Panc1 (cell line): ENCODE data around the gene RPS6KA4. TPM values are rescaled to one million over a fixed set of nuclear protein-coding genes. Genes with fewer than 3 reads are reported as not detected.

Experiments used
- ATAC-seq: fragments of 200-7000 bp; cut with Tn5 transposase; 2 replicates; pipeline ENCODE4 v1.9.1; 2020; ENCODE audit warnings: mild to moderate bottlenecking, moderate library complexity
- BruUV-seq: library from RNA; stranded (reverse); fragments of 400-500 nt; replicated peaks from 2 replicates; lab custom pipeline; 2021; lab: Mats Ljungman, UMichigan
- CTCF ChIA-PET: fragments of 300-600 bp; sonication (Branson Sonifier 250); formaldehyde crosslinking; loops from one replicate; lab custom pipeline; 2022; ENCODE audit warnings: antibody characterized with exemption; lab: Charles Lee
- POLR2A ChIA-PET: fragments of 300-600 bp; sonication (Branson Sonifier 250); formaldehyde crosslinking; loops from one replicate; lab custom pipeline; 2022; ENCODE audit warnings: antibody characterized with exemption; lab: Charles Lee
- DNase-seq: peaks from one replicate; pipeline ENCODE4 v3.0.0-alpha.2; 2010; ENCODE audit warnings: low read depth, low spot score
- H3K27ac ChIP-seq: 2 replicates; pipeline ENCODE4 v1.5.1; 2011; ENCODE audit warnings: mild to moderate bottlenecking, low read length, inconsistent platforms
- H3K27me3 ChIP-seq: fragments of 200-500 bp; sonication (Bioruptor generic); 2 replicates; pipeline ENCODE4 v1.6.0; 2014; ENCODE audit warnings: low read length, inconsistent platforms; ENCODE audit not compliant: control insufficient read depth, insufficient read depth
- H3K36me3 ChIP-seq: fragments of 200-500 bp; sonication (Bioruptor generic); 2 replicates; pipeline ENCODE4 v1.5.1; 2014; ENCODE audit warnings: inconsistent platforms, mild to moderate bottlenecking, low read length, moderate library complexity; ENCODE audit not compliant: control insufficient read depth, insufficient read depth
- H3K4me1 ChIP-seq: 2 replicates; pipeline ENCODE4 v1.5.1; 2011; ENCODE audit warnings: inconsistent platforms, mild to moderate bottlenecking, low read length, moderate library complexity; ENCODE audit not compliant: control insufficient read depth, insufficient read depth
- H3K4me3 ChIP-seq, 2 experiments: 2 replicates each; pipeline ENCODE4 v1.5.1; 2011 to 2012; ENCODE audit warnings: low read depth in 2 of 2, low read length in 2 of 2, mild to moderate bottlenecking in 2 of 2, inconsistent platforms in 1 of 2, moderate library complexity in 1 of 2
- H3K9me3 ChIP-seq: fragments of 200-500 bp; sonication (Bioruptor generic); 2 replicates; pipeline ENCODE4 v1.5.1; 2014; ENCODE audit warnings: low read depth, mild to moderate bottlenecking, inconsistent platforms, low read length, moderate library complexity; ENCODE audit not compliant: control insufficient read depth, insufficient read depth
- CTCF ChIP-seq: fragments of 450-650 bp; IDR thresholded peaks from 2 replicates; pipeline ENCODE4 v1.5.1; 2017; ENCODE audit warnings: mild to moderate bottlenecking
- POLR2AphosphoS5 ChIP-seq: IDR thresholded peaks from 2 replicates; pipeline ENCODE4 v1.6.1; 2012; ENCODE audit warnings: mild to moderate bottlenecking, low read depth, low read length, moderate library complexity
- REST ChIP-seq, 2 experiments: IDR thresholded peaks; 2 replicates each; pipeline ENCODE4 v1.6.1; 2011 to 2012; ENCODE audit warnings: low read depth in 2 of 2, control low read depth in 1 of 2, low read length in 1 of 2, mild to moderate bottlenecking in 1 of 2, moderate library complexity in 1 of 2; ENCODE audit not compliant: insufficient read depth in 1 of 2
- SIN3A ChIP-seq: IDR thresholded peaks from 2 replicates; pipeline ENCODE4 v1.6.1; 2012; ENCODE audit warnings: low read depth, mild to moderate bottlenecking, low read length, moderate library complexity, borderline replicate concordance; ENCODE audit not compliant: insufficient read depth
- in situ Hi-C: cut with HindIII; loops from 2 replicates; pipeline ENCODE4 v1.10.0; 2016; ENCODE audit warnings: low sequenced_read_pairs, low pct_unique_long_range_greater_than_20kb
- intact Hi-C: fragments of 100-400 bp; cut with micrococcal nuclease; formaldehyde crosslinking; loops from one replicate; pipeline ENCODE4 v1.10.0; 2022; ENCODE audit not compliant: unreplicated experiment
- total RNA-seq: library from RNA; stranded (reverse); gene quantifications from one replicate; pipeline ENCODE4 v1.2.1, GENCODE V29; 2021; ENCODE audit not compliant: unreplicated experiment

RPS6KA4 gene
- total RNA-seq, 1 experiment from 2014 or later: 74.0 TPM

GRCh38 chr11:64333556-64333955 lies 25.4 kb upstream of the RPS6KA4 start:
- no peak for ATAC-seq
- DNase-seq: no peak
- BruUV-seq: no TSS peak
- Histone ChIP-seq H3K4me3 (no peak overlapping the region), H3K27ac (no peak overlapping the region), H3K27me3 (no peaks in the 10 kb centered on the region), H3K9me3 (no peaks in the 10 kb centered on the region), H3K36me3 (no peaks in the 10 kb centered on the region), H3K4me1 (peaks cover 26% of the 10 kb centered on the region)
- no peak for TF ChIP-seq SIN3A
- no peak for TF ChIP-seq CTCF
- in situ Hi-C loops (no loop called here), intact Hi-C loops (no loop called here)
- POLR2A ChIA-PET: no interaction called here
- CTCF ChIA-PET: interaction anchor here (0.9 kb wide), 1 partner anchor 16 kb away, joined by 4 read pairs; the partner anchor contains the start of gene PRDX5

GRCh38 chr11:64334764-64335735 lies 23.9 kb upstream of the RPS6KA4 start:
- intact Hi-C loops (no loop called here), in situ Hi-C loops (no loop called here)
- Histone ChIP-seq H3K4me3 (no peak overlapping the region), H3K36me3 (no peaks in the 10 kb centered on the region), H3K4me1 (peaks cover 22% of the 10 kb centered on the region), H3K9me3 (no peaks in the 10 kb centered on the region), H3K27me3 (no peaks in the 10 kb centered on the region), H3K27ac (no peak overlapping the region)
- BruUV-seq: no TSS peak
- TF ChIP-seq REST (IDR thresholded peaks at IDR 0.05; ENCODE audit: insufficient read depth in 1 of 2, low read depth in 2 of 2, low read length in 1 of 2) (no peak), POLR2AphosphoS5 (peak; percentile 27; the same call in 1 of the 2 replicates)
- ChIA-PET CTCF (no interaction called here), POLR2A (no interaction called here)
- ATAC-seq (peak; percentile 89), DNase-seq (peak; percentile 94)
